NCI-H2196 (cell line): ENCODE data around the gene ZC3H14.
"Not testable (repeated sequence)": the region's sequence is repeated elsewhere in the genome, so short reads cannot be mapped to it uniquely, and the experiment has no call there.

Experiments used
- DNase-seq: peaks from one replicate; lab custom pipeline; 2025; ENCODE audit not compliant: unreplicated experiment; lab: John Stamatoyannopoulos, UW

The ZC3H14 gene

GRCh38 chr14:88562831-88563686 is at the start of gene ZC3H14:
Gene ZC3H14, plus strand, starts transcription at chr14:88563037. Its CDS starts 97 bp downstream, at chr14:88563134.
- peak; percentile 70 for DNase-seq

- no peak for DNase-seq
Measured at GRCh38 chr14:88515499-88516221, 47.2 kb upstream of the ZC3H14 start.

DNA sequence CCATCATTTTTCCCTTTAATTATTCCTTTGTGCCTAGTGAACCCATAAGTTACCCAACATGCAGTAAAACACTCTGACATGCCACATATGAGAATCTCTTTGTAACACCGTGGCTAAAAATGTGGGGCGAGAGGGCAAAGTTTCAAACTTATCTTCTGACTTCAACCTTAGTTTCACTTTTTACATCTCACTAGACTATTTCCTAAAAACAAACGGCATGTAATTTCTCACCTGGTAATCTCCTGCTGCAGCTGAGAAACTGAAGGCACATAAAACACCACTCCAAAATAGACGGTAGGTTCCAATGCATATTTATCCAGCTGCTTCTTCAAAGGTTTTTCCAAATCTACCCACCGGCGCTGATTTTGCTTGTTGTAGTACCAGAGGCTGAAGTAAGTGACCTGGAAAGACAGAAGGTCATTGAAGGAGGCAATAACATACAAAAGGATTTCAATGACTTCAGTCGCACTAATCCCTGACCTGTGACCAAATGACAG is 45.9 kb upstream of the ZC3H14 start:
- DNase-seq: no peak

GRCh38 chr14:88518592-88519512 is 44.0 kb upstream of the ZC3H14 start:
- no peak for DNase-seq

- DNase-seq: no peak
Measured at GRCh38 chr14:88519907-88520306, 42.9 kb upstream of the ZC3H14 start.

DNA sequence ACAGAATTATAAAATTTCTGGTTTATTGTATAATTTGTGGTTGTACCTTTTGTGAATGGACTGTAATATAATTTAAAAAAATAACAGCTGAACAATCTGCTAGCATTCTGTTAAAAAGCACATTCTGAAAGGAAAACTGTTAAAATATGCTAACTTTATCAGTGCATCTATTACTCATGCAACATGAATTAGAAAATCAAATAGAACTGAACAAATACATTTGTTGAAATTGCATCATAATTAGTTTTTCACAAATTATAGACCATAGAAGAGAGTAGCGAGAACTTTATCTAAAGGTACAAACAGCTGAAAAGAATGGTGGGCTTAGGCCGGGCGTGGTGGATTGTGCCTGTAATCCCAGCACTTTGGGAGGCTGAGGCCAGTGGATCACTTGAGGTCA is 41.0 kb upstream of the ZC3H14 start:
- DNase-seq: no peak

GRCh38 chr14:88522393-88522792 is 40.4 kb upstream of the ZC3H14 start:
- DNase-seq: no peak

DNA sequence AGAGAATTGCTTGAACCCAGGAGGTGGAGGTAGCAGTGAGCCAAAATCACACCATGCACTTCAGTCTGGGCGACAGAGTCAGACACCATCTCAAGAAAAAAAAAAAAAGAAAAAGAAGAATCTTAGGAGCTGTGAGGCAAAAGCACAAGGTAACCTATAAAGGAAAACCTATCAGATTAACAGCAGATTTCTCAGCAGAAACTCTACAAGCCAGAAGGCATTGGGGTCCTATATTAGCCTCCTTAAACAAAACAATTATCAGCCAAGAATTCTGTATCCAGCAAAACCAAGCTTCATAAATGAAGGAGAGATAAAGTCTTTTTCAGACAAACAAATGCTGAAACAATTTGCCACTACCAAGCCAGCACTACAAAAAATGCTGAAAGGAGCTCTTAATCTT is 32.9 kb upstream of the ZC3H14 start:
- DNase-seq: not testable (repeated sequence)

- no peak for DNase-seq
Measured at GRCh38 chr14:88533064-88533602, 29.7 kb upstream of the ZC3H14 start.

DNA sequence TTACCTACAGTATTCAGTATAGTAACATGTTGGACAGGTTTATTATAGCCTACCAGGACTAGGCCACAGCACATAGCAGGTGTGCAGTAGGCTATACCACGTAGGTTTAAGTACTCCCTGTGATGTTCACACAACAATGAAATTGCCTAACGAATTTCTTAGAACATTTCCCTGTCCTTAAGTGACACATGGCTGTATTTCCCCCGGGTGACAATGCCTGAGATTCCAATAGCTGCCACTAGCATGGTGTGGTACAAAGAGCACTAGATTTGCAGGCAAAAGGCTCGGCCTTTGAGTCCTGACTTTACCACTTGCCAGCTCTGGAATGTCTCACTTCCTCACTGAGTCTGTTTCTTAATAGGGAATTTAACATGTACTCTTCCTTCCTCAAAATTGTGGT is 27.7 kb upstream of the ZC3H14 start:
- no peak for DNase-seq

- DNase-seq: no peak
Measured at GRCh38 chr14:88535813-88536212, 27.0 kb upstream of the ZC3H14 start.

GRCh38 chr14:88541324-88541723 is 21.5 kb upstream of the ZC3H14 start:
- DNase-seq: no peak

- no peak for DNase-seq
Measured at GRCh38 chr14:88542857-88543795, 19.7 kb upstream of the ZC3H14 start.

DNA sequence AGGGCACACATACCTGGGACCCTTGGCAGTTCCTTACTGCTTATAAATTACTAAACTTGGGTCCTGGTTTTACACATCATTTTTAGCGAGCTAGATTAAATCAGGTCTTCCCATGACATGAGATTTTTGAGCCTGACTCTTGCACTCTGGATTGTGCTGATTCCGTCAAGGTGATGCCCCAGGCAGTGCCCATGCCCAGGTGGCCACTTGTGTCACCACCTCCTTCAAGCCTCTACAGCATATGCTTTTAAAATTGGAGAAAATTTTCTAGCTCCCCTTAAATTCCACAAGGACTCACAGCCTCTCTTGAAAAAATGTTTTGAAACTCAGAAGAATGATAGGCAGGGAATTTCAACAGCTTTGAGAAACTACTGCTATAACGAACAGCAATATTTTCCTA is 17.6 kb upstream of the ZC3H14 start:
- DNase-seq: no peak

DNA sequence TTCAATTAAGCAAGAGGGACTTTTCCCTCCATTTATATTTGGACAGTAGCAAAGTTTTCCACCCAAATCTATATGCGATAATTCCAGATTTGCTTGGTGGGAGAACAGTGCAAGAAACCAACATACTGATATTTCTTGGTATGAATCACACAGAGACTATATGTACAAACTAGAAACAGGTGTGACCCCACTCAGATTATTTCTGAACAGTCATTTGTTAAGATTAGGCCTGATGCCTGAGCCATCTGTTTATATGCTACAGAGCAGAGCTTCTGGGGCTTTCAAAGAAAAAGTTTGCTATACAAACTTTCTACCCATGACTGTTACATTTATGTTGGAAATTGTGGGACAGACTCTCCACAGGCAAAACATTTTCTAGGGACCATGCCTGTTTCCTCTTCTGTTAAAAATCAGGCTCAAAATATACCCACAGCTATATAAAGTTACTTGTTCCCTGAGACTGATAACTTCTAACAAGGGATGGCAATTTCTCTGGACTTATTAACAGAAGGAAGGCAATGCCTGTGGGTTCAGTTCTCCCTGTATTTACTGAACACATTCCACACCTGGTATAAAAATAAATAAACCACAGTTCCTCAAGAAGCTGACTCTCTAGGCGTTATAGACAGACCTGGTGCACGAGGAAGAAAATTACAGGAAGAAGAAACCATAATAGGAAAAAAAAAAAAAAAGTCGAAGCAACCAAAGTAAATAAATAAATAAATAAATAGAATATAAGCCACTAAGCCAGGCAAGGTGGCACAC is 16.0 kb upstream of the ZC3H14 start:
- no peak for DNase-seq

GRCh38 chr14:88547386-88547780 is 15.5 kb upstream of the ZC3H14 start:
- no peak for DNase-seq

GRCh38 chr14:88550078-88550477 is 12.8 kb upstream of the ZC3H14 start:
- DNase-seq: no peak

GRCh38 chr14:88551094-88551870 is 11.6 kb upstream of the ZC3H14 start:
- DNase-seq: no peak
